ENCODE data around the gene RXFP2.
A peak's percentile ranks its signal among the peaks of the same experiment; 100 is the strongest.

Gene RXFP2

DNA sequence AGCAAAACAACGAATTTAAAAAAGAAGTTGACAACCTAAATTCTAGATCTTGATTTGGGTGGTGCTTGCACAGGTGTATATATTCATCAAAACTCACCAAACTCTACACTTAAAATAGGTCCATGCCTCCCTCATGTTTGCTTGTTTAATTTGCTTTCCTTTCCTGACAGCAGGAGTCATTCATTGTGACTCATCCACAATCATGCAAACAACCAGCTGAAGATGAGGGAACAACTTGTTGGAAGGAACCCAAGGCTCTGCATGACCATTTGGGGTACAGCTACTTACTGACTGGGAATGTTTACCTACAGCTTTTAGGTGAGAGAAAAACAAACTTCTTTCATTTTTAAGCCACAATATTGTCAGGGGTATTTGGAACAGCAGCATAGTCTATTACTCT, 96.6 kb downstream of the RXFP2 start:
- DNase-seq: peak; percentile 20 to 22

DNA sequence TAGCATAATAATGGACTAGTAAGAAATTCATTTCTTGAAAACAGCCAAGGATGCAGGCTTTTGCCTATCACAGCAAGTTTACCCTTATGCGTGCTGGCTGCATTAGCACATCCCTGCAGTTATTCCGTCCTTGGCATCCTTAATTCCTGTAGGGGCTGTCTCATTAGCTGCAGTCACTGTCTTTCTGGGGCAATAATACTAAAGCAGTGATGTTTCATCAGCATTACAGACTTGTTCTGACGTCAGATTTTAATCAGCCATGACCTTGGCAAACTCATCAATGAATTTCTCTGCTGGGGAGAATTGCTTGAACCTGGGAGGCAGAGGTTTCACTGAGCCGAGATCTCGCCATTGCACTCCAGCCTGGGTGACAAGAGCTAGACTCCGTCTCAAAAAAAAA, 103.7 kb downstream of the RXFP2 start:
- no peak for DNase-seq

DNA sequence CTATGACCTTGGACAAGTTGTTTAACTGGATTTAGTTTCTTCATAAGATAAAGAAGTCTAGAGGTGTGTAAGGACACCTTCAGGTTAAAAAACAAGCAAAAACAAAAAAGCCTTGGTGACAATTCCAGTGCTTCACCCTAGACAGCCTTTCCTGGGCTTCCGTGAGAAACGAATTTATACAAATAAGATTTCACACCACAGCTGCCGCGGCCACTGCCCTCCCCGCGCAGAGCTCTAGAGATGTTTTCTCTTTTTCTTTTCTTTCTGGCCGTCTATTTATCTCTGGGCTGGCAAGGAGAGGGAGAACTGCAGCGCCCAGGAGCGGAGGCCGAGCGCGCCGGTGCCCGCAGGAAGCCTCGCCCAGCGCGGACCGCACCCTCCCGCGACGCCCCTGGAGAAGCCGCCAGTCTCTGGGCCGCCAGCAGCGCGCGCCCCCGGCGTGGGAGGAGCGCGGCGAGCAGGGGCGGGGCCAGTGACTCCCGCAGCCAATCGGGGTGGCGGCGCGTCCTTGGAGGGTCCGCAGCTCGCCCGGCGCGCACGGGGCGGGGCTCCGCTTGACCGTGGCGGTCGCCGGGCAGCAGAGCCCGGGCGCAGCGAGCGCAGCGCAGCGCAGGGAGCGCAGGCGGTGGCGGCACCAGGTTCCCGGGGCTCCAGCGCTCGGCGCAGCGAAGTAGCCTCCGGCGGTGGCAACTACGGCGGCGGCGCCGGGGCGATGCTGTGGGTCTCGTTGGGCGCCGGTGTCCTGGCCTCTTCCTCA, 107.0 kb downstream of the RXFP2 start:
- DNase-seq: peak; percentile 86 to 89

DNA sequence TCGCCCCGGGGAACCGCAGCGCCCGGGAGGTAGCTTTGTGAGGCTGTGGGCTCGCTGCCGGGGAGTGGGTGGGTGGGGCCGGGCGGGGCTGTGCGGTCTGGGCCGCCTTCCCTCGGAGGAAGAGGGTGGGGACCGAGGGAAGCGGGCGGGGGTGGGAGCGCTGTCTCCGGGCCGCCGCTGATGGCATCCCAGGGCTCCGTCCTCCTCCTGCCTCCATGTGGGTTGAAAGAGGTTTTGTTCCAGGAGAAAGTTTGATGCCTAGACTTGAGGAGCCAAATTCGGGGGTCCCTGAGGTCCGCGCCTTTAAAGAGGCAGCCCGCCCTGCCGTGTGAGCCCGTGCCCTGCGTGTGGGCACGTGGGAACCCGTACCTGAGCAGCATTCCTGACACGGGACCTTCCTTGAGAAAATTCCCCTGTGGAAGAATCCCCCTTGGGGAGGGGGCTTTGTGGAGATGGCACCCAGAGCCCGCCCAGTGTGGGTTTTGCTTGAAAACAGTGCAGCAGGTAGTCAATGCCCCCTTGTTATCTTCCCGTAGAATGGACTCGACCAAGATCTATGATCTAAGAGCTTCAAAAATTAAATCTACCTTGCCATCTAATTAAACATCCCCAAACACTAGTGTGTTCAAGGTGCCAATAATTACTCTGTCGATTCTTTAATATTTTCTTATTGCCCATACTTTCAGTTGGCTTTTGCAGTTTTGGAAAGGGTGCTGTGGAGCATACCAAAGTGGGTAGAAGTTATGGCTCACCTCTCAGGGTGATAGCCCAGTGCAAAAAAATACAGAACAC, 107.8 kb downstream of the RXFP2 start:
- DNase-seq: peak; percentile 15 to 22

DNA sequence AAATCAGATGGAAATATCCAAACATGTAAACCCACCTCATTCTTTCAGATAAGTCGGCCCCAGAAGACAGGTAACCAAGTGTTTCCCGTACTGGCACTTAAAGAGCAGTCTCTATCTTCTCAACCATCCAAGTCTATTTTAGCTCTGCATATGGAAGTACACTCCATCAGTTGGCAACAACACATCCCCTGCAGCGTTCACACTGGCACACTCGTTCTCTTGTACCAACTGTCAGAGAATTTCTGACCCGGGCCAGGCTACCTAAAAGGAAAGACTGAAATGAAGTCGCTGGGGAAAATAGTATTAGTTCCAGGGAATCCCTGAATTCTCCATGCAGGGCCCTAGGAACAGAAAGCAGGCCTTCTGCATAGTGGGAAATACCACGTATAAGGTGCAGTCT, 109.3 kb downstream of the RXFP2 start:
- no peak for DNase-seq

DNA sequence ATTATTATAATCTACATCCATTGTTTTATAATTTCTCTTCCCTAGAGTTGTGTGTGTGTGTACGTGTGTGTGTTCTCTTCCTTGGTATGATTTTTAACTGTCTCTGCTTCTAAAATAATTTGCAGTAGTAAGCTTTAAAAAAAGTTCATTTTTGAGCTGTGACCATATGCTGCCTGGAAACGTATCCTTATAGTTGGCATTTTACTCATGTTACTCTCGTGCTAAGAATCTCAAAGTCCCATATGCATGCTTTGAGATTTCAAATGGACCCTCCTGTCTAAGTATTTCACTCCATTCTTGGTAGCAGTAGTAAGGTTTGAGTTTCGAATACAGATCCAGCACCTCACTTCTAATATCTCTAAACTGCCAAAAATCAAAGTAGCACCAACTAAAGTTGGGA, 109.9 kb downstream of the RXFP2 start:
- no peak for DNase-seq

DNA sequence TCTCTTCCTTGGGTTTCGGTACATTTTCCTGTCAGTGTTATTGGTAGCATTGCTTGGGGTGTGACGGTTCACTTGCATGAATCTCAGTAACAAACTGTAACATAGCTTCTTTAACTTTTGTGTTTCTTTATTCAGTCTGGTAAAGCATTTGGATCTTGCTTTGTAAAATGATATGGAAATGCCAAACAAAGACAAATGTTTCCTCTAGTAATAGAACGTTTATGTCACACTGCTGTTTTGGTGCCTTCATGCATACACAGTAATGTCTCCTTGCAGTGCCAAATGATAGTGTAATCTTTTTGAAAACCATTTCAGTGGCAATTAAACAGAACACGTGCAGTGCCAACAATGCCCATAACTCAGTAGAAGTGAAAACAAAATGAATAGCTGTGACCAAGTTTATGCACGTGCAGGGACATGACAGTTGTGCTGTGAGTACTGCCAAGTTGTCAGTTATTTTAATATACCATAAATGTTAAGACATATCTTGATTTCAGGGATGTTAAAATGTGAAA, 110.8 kb downstream of the RXFP2 start:
- no peak for DNase-seq

DNA sequence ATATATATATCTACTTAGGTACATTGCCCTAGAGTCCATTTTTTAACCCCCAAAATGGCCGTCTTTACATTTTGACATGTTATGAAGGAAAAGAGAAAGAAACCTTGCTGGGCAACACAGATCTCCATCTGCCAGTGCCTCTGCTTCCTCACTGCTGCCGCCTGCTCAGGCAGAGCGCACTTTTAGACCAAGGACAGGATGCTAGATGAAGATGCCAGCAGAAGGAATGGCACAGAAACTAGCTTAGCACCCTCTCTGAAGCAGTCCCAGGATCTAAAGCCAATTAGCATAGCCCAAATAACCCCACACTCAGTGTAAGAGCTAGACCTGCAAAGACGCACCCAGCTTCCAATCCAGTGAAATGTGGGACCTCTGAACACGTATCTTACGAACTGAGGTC, 111.9 kb downstream of the RXFP2 start:
- DNase-seq: no peak

All from inflammatory macrophage treated with lipopolysaccharide for 1 hour (primary cell).